DOHH2 (cell line): Measurements from ENCODE around the gene KAZALD1.

Source experiments
- EZH2phosphoT487 ChIP-seq: fragments of 200-600 bp; sonication (generic); IDR thresholded peaks from 2 replicates; pipeline ENCODE4 v1.6.1; 2017; ENCODE audit warnings: borderline replicate concordance, mild to moderate bottlenecking, antibody characterized with exemption, low read length, moderate library complexity, mixed read lengths
- TF ChIP-seq, protein P1 (sequence below): fragments of 200-600 bp; sonication (generic); IDR thresholded peaks from one replicate; pipeline ENCODE4 v1.5.1; 2014; ENCODE audit warnings: antibody characterized with exemption, mild to moderate bottlenecking, low read depth, low read length; ENCODE audit not compliant: poor library complexity, severe bottlenecking

- TF ChIP-seq, protein P1, sequence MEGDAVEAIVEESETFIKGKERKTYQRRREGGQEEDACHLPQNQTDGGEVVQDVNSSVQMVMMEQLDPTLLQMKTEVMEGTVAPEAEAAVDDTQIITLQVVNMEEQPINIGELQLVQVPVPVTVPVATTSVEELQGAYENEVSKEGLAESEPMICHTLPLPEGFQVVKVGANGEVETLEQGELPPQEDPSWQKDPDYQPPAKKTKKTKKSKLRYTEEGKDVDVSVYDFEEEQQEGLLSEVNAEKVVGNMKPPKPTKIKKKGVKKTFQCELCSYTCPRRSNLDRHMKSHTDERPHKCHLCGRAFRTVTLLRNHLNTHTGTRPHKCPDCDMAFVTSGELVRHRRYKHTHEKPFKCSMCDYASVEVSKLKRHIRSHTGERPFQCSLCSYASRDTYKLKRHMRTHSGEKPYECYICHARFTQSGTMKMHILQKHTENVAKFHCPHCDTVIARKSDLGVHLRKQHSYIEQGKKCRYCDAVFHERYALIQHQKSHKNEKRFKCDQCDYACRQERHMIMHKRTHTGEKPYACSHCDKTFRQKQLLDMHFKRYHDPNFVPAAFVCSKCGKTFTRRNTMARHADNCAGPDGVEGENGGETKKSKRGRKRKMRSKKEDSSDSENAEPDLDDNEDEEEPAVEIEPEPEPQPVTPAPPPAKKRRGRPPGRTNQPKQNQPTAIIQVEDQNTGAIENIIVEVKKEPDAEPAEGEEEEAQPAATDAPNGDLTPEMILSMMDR, result no peak
- TF ChIP-seq EZH2phosphoT487, result no peak
These were observed 27.9 kb downstream of the KAZALD1 start for GRCh38 chr10:101089520-101090299.
